DMS 273 (cell line): ENCODE measurements around the gene GFRA4.

Experiments used
- DNase-seq: peaks from one replicate; lab custom pipeline; 2025; ENCODE audit not compliant: unreplicated experiment; lab: John Stamatoyannopoulos, UW

Gene GFRA4

DNA sequence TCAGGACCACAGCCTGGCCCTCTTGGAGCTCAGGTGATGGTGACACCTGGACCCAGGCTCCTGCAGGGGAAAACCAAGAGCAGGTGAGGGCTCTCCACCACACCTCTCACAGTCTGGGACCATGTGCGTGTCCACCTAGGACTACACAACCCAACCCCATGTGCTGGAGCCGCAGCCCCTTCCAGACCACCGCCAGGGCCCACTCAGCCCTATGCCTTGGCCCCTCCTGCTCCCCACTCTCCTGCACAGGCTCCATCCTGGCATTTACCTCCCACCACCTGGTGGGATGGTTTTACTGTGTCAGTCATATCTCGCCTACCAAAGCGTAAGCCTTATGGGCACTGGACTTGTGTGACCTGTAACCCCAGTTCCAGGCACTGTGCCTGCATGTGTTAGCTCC is 31.7 kb upstream of the GFRA4 start:
- no peak for DNase-seq

DNA sequence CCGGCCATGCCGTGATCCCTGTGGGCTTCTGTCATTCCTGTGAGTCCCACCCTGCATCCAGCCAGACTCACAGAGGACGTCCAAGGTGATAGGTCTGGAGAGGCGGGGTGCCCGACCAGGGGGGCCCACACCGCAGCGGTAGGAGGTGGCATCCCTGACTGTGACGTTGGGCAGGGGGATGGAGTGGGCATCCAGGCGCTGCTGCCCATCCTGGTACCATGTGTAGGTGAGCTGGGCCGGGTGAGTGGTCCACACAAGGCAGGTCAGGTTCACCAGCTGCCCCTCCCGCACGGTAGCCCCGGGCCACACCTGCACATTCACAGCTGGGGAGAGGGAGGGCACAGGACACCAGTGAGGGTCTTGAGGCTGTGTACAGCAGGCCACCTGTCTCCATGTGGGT is 30.2 kb upstream of the GFRA4 start:
- no peak for DNase-seq

GRCh38 chr20:3692706-3693294 is 29.6 kb upstream of the GFRA4 start:
- DNase-seq = no peak

DNA sequence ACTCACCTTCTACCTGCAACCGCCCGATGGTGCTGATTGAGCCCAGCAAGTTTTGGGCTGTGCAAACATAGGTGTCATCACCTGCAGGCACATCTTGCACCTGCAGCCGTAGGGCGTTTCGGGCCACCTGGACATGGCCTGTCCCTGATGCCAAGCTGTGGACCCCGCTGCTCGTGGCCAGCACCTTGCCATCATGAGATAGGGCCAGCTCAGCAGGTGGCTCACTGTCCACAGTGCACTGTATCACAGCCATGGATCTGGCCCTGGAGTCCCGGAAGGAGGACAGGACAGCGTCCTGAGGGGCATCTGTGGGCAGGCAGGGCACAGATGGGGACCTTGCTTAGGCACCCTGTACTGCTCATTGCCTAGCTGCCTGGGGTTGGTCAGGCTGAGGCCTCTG is 28.7 kb upstream of the GFRA4 start:
- no peak for DNase-seq

DNA sequence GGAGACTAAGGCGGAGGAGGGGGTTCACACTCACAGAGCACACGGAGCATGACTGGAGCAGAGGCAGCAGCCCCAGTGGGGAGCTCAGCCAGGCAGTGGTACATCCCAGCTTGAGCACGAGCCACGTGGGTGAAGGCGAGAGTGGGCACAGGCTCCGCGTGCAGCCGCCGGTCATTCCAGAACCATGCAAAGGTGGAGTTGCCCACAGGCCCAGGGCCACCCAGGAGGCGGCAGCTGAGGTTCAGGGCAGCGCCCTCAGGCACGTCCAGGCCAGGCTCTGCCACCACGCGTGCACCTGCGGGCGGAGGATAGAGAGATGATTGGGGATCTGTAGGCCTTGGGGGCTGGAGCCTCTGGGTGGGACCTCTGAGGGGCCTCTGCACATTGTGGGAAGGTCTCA is 28.1 kb upstream of the GFRA4 start:
- DNase-seq = no peak

DNA sequence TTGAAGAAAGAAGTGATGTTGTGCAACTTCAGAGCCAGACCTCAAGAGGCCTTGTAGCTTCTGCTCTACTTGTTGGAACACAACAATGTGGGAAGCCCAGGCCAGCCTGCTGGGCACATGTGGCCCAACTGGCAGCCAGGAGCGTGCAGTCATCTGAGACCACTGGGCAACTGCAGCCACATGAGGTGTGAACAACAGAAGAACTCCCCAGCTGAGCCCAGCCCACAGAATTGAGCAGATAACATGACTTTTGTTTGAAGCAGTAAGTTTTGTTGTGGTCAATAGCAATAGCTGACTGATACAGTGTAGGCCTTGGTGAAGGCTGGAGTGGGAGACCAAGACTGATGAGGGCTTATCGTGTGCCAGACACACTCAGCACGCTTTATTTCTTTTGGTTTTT is 27.2 kb upstream of the GFRA4 start:
- DNase-seq = no peak

- DNase-seq = no peak
These were observed 26.8 kb upstream of the GFRA4 start for GRCh38 chr20:3689978-3690377.

- DNase-seq = peak; percentile 57
These were observed 24.5 kb upstream of the GFRA4 start for GRCh38 chr20:3687655-3688054.

- DNase-seq = peak; percentile 70
These were observed 23.7 kb upstream of the GFRA4 start for GRCh38 chr20:3686867-3687321.

DNA sequence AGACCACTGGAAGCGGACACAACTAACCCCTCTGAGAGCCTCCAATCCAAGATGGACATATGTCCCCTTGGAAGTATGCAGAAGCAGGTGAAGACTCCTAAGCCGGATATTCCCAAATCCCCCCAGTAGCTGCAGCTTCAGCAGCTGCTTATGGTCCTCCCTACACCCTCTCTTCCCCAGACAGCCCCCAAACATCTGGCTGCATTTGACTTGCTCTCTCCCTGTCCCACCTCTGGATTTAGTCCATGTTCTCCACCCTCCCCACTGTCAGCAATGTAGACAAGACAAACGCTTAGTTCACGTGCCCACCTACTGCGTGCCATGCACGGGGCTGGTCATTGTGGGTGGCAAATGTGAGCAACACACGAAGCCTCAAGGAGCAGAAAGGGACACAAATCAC is 23.2 kb upstream of the GFRA4 start:
- DNase-seq = no peak

DNA sequence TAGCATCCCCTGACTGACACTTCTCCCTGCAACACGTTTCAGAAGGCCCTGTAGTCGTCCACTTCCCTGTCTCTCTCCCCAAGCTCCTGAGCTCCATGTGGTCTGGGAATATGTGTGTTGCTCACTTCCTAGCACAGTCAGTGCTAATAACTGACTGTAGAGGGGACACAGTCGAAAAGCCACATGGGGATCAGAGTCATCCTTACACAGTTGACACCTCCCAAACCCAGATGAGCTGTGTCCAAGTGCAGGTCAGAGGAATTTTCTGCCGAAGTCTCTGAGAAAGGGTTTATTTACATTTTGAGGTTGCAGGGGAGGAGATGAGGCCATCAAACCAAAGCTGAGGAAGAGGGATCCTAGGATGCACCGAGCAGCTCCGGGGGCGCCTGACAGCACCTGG is 22.1 kb upstream of the GFRA4 start:
- DNase-seq = no peak

- DNase-seq = peak; percentile 35
These were observed 19.0 kb upstream of the GFRA4 start, which contains the start of gene ADAM33 for GRCh38 chr20:3681931-3682781. Gene ADAM33 (minus strand): TSS chr20:3682010. CDS start chr20:3682004, 6 bp downstream.

DNA sequence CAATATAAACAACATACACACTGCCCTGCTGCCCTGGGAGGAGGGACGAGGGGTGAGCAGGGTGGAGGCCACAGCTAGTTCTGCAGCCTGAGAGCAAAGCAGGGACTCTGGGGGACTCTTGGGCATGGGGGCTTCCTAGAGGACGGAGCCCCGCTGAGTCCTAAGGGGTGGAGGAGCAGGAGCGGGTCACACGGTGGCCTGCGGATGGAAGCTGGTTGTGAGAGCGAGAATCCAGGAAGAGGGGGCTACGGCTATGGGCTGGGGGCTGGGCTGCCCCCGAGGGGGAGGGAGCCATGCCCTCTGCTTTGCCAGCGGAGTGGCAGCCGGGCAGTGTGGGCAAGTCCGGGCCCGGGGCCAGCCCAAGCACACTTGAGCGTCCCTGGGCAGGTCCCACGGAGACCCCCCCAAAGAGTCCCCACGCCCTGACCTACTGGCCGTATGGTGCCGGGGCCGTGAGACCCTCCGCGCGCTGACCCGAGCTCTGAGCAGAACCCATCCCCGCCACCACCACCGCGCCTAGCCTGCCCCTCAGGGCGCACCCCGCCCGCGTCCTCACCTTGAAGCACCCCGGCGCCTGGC is 18.2 kb upstream of the GFRA4 start:
- no peak for DNase-seq

DNA sequence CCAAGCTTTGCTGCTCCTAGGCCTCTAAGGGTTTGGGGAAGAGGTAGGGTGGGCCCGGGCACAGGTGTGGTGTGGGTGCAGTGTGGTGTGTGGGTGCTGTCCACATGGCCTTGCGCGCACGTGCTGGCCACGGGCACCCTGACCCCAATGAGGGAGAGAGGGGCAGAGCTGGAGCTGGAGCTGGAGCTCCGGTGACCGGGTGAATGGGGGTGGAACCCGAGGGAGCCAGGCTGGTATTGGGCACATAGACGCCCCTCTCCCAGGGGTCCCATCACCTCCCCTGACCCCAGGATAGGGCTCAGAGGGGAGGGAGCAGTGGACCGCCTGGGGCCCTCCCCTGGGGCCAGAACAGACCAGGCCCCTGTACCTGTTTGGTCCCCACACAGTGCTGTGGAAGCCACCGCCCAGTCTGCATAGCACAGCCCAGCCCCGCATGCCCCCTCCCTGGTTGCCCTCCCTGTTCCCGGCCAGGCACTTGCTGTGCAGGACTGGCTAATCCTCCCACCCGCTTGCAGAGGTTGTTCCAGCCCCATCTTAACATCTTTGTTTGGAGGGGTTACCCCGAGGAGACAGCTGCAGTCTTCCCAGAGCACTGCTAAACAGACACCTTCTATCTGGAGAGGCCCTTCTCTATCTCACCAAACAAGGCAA is 17.6 kb upstream of the GFRA4 start:
- DNase-seq = no peak

GRCh38 chr20:3679749-3680700 is 16.8 kb upstream of the GFRA4 start:
- no peak for DNase-seq

GRCh38 chr20:3678856-3679720 is 15.9 kb upstream of the GFRA4 start:
- no peak for DNase-seq

- no peak for DNase-seq
These were observed 15.0 kb upstream of the GFRA4 start for GRCh38 chr20:3678198-3678597.

DNA sequence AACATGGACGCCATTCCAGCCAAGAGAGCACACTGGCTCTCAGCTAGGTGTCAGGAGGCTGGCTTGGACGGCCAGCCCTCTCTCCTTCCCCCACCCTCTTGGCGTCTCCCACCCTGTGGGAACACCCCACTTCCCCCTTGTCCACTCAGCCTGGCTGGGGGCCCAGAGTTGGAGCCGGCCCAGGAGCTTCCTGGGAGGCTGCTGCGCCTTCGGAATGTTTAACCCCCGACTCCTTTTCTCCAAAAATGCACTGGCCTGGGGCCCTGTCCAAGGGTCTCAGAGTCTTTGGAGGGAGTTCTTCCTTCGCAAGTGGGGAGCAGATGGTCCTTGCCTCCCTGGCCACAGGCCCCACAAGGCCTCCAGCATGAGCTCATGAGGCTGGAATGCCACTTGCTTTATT is 14.5 kb upstream of the GFRA4 start:
- peak; percentile 25 for DNase-seq
